HCT116 (cell line): Measurements from ENCODE around the gene TNS3.

ENCODE experiments used
- CTCF ChIP-seq, 3 experiments: fragments of 200-600 bp in 1 of 3; sonication (generic) in 1 of 3; IDR thresholded peaks in 2 of 3; conservative IDR thresholded peaks in 1 of 3; 2 replicates each; pipeline ENCODE4 v1.5.1; 2012 to 2017; ENCODE audit warnings: low read depth in 2 of 3, low read length in 2 of 3, antibody characterized with exemption in 1 of 3, borderline replicate concordance in 1 of 3, control low read depth in 1 of 3, mild to moderate bottlenecking in 1 of 3, mixed read lengths in 1 of 3, mixed run types in 1 of 3, moderate library complexity in 1 of 3; ENCODE audit not compliant: insufficient read depth in 1 of 3
- JUND ChIP-seq: IDR thresholded peaks from 2 replicates; pipeline ENCODE4 v1.6.1; 2012
- POLR2A ChIP-seq: IDR thresholded peaks from 2 replicates; pipeline ENCODE4 v1.7.0; 2011; ENCODE audit warnings: borderline replicate concordance; ENCODE audit not compliant: insufficient read depth, insufficient read length; ENCODE audit errors: extremely low read depth
- POLR2AphosphoS5 ChIP-seq: IDR thresholded peaks from 2 replicates; pipeline ENCODE4 v1.6.1; 2011; ENCODE audit warnings: mild to moderate bottlenecking, low read depth, low read length, moderate library complexity
- RAD21 ChIP-seq: IDR thresholded peaks from 2 replicates; pipeline ENCODE4 v1.6.1; 2012; ENCODE audit warnings: low read depth, mild to moderate bottlenecking
- REST ChIP-seq: IDR thresholded peaks from 2 replicates; pipeline ENCODE4 v1.6.1; 2012; ENCODE audit warnings: low read depth
- TCF7L2 ChIP-seq: IDR thresholded peaks from 2 replicates; pipeline ENCODE4 v1.7.0; 2011; ENCODE audit warnings: borderline replicate concordance, inconsistent platforms; ENCODE audit not compliant: insufficient read depth, insufficient read length; ENCODE audit errors: extremely low read depth
- YY1 ChIP-seq: IDR thresholded peaks from 2 replicates; pipeline ENCODE4 v1.6.1; 2011; ENCODE audit warnings: low read length, low read depth, moderate library complexity, mild to moderate bottlenecking; ENCODE audit not compliant: insufficient replicate concordance; ENCODE audit errors: extremely low read depth
- ZNF274 ChIP-seq: fragments of 200-500 bp; sonication (Bioruptor generic); IDR thresholded peaks from 2 replicates; pipeline ENCODE4 v1.6.1; 2014; ENCODE audit warnings: mild to moderate bottlenecking, low read depth, low read length, inconsistent platforms

DNA sequence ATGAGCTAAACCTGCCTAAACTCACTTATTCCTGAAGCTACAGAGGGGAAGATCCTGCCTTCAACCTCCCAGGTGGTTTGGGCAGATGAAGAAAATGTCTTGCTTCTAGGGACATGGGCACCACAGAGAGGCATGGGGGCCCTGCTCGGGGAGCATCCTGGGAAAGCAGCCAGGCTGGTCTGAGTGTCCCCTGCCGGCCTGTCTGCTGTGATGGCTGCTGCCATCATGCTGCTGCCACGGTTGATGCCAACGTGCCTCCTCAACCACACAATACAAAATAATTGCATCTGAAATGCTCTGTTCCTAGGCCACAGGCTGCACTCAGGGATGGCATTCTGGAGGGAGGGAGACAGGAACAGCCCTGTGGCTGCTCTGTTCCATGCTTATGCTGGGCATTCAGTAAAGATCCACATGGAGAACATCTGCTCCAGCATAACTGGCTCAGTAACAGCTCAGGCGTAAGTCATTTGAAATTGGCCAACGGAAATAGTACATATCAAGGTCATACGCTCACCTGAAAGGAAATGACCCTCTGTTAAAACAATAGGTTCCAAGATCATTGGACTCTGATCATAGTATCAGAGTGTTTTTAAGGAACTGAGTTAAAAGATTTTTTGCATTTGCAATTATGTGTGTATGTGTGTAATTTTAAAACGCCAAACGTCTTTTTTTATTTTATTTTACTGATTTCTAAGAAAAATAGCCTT is 299.0 kb downstream of the TNS3 start:
- TF ChIP-seq RAD21 (no peak), POLR2AphosphoS5 (no peak), CTCF (IDR thresholded peaks at IDR 0.05 in 2 of 3, conservative IDR thresholded peaks at IDR 0.05 in 1 of 3; ENCODE audit: borderline replicate concordance in 1 of 3, insufficient read depth in 1 of 3, low read depth in 2 of 3, low read length in 2 of 3) (no peak), JUND (no peak), POLR2A (no peak), REST (no peak), YY1 (no peak), ZNF274 (no peak), TCF7L2 (no peak)
